CD8-positive, alpha-beta memory T cell (primary cell): Measurements from ENCODE around the gene SGMS2. TPM values are rescaled to one million over a fixed set of nuclear protein-coding genes. Genes with fewer than 3 reads are reported as not detected.

ENCODE experiments used
- CTCF ChIA-PET: fragments of 350-600 bp; sonication (Branson Sonifier 250); formaldehyde crosslinking; loops from one replicate; lab custom pipeline; 2021; ENCODE audit warnings: antibody characterized with exemption; lab: Charles Lee
- POLR2A ChIA-PET: fragments of 350-600 bp; sonication (Branson Sonifier 250); formaldehyde crosslinking; loops from one replicate; lab custom pipeline; 2021; ENCODE audit warnings: antibody characterized with exemption; lab: Charles Lee
- DNase-seq, 5 donors: peaks; one replicate each; pipeline versions ENCODE4 v3.0.0 to v3.0.0-alpha.2; 2020 to 2022; ENCODE audit warnings: mixed read lengths in 1 of 5
- H3K27ac ChIP-seq: one replicate; pipeline ENCODE4 v1.7.0; 2013; ENCODE audit warnings: low read depth, mild to moderate bottlenecking, low read length, moderate library complexity
- H3K27me3 ChIP-seq: 2 replicates; pipeline ENCODE4 v1.7.0; 2013; ENCODE audit warnings: low read length, mild to moderate bottlenecking; ENCODE audit not compliant: insufficient read depth, poor library complexity, severe bottlenecking
- H3K36me3 ChIP-seq: 2 replicates; pipeline ENCODE4 v1.7.0; 2013; ENCODE audit warnings: mild to moderate bottlenecking, low read length, moderate library complexity; ENCODE audit not compliant: insufficient read depth
- H3K4me1 ChIP-seq: 2 replicates; pipeline ENCODE4 v1.7.0; 2013; ENCODE audit warnings: mild to moderate bottlenecking, low read length, moderate library complexity; ENCODE audit not compliant: insufficient read depth
- H3K4me3 ChIP-seq: 2 replicates; pipeline ENCODE4 v1.7.0; 2013; ENCODE audit warnings: mild to moderate bottlenecking, low read length
- H3K9me3 ChIP-seq: 2 replicates; pipeline ENCODE4 v1.7.0; 2013; ENCODE audit warnings: mild to moderate bottlenecking, low read length
- H3K27ac Mint-ChIP-seq, 8 donors: one replicate each; pipeline ENCODE4 v1.8.0; 2020 to 2021; ENCODE audit warnings: mixed read lengths in 8 of 8, mild to moderate bottlenecking in 6 of 8, inconsistent platforms in 3 of 8, moderate library complexity in 3 of 8
- H3K27me3 Mint-ChIP-seq, 2 donors: one replicate each; pipeline ENCODE4 v1.8.0; 2020 to 2021; ENCODE audit warnings: mixed read lengths in 2 of 2, mild to moderate bottlenecking in 1 of 2, moderate library complexity in 1 of 2
- H3K36me3 Mint-ChIP-seq, 3 donors: one replicate each; pipeline ENCODE4 v1.8.0; 2020 to 2021; ENCODE audit warnings: mixed read lengths in 3 of 3, inconsistent platforms in 1 of 3, mild to moderate bottlenecking in 1 of 3
- H3K4me1 Mint-ChIP-seq, 3 donors: one replicate each; pipeline ENCODE4 v1.8.0; 2020 to 2021; ENCODE audit warnings: mixed read lengths in 3 of 3, inconsistent platforms in 1 of 3, mild to moderate bottlenecking in 1 of 3
- H3K4me3 Mint-ChIP-seq, 7 donors: one replicate each; pipeline ENCODE4 v1.8.0; 2020 to 2021; ENCODE audit warnings: mixed read lengths in 7 of 7, mild to moderate bottlenecking in 6 of 7, moderate library complexity in 4 of 7, inconsistent platforms in 2 of 7
- H3K9me3 Mint-ChIP-seq, 5 donors: one replicate each; pipeline ENCODE4 v1.8.0; 2020 to 2022; ENCODE audit warnings: mixed read lengths in 5 of 5, mild to moderate bottlenecking in 3 of 5, moderate library complexity in 2 of 5, inconsistent platforms in 1 of 5
- polyA plus RNA-seq: library from polyadenylated mRNA; unstranded; fragments of 300-500 nt; fragmentation: Illumina TruSeq; gene quantifications from one replicate; pipeline ENCODE4 v1.2.3, GENCODE V29; 2021
- total RNA-seq, 2 experiments: library from RNA; stranded (reverse); gene quantifications; one replicate each; pipeline ENCODE4 v1.2.3, GENCODE V29; 2021

Gene SGMS2
- total and polyA plus RNA-seq, 3 experiments from 2014 or later: 0.35 to 0.61 TPM; not detected in 1

GRCh38 chr4:107832275-107832807 is 7.6 kb downstream of the SGMS2 start:
- CTCF ChIA-PET: interaction anchor here (1.3 kb wide), 1 partner anchor 11 kb away, joined by 4 read pairs; no protein-coding TSS in a partner anchor
- Histone ChIP-seq H3K4me3 (no peak overlapping the region), H3K36me3 (no peaks in the 10 kb centered on the region), H3K27ac (no peak overlapping the region), H3K27me3 (peaks cover 3% of the 10 kb centered on the region), H3K4me1 (no peaks in the 10 kb centered on the region), H3K9me3 (no peaks in the 10 kb centered on the region)
- Mint-ChIP-seq H3K27me3 (peaks cover 6 to 40% of the 10 kb centered on the region in 2 donors), H3K9me3 (peaks cover 0 to 4% (median 0%) of the 10 kb centered on the region in 5 donors), H3K36me3 (no peaks in the 10 kb centered on the region), H3K4me1 (no peaks in the 10 kb centered on the region), H3K4me3 (no peak overlapping the region), H3K27ac (no peak overlapping the region)
- DNase-seq: no peak
- POLR2A ChIA-PET: no interaction called here

DNA sequence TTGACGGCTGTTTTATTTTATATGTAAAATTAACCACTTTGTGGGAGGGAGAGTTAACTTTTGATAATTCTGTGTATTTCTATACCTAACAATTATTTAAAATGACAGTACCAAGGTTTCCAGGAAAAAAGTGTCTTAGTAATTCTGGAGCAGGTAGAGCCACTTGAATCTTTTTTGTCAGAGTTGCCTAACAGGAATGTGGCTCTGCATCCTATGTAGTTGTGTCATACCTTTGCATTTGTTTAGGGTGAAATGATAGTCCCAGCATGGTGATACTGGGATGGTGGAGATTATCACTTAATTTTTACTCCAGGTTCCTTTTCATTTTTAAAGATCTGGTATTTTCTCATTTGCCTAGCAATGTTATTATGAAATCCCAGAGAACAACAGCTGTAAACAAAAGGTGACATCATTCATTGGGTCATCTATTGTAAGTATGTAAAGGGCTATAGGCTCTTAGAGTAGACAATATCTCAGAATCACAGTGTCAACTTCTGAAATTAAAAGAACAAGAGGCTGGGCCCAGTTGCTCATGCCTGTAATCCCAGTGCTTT is 9.6 kb downstream of the SGMS2 start:
- ChIA-PET POLR2A (no interaction called here), CTCF (no interaction called here)
- no peak overlapping the region for H3K27ac Mint-ChIP-seq
- Histone ChIP-seq H3K27me3 (peaks cover 3% of the 10 kb centered on the region), H3K4me1 (no peaks in the 10 kb centered on the region), H3K9me3 (no peaks in the 10 kb centered on the region), H3K36me3 (no peaks in the 10 kb centered on the region), H3K27ac (no peak overlapping the region), H3K4me3 (no peak overlapping the region)
- peaks cover 4 to 22% of the 10 kb centered on the region in 2 donors for H3K27me3 Mint-ChIP-seq
- peaks cover 0 to 4% (median 0%) of the 10 kb centered on the region in 5 donors for H3K9me3 Mint-ChIP-seq
- DNase-seq: no peak
- no peak overlapping the region for H3K4me3 Mint-ChIP-seq
- H3K36me3 Mint-ChIP-seq: no peaks in the 10 kb centered on the region
- H3K4me1 Mint-ChIP-seq: no peaks in the 10 kb centered on the region

- H3K4me3 Mint-ChIP-seq: no peak overlapping the region
- H3K27ac Mint-ChIP-seq: no peak overlapping the region
- Histone ChIP-seq H3K36me3 (no peaks in the 10 kb centered on the region), H3K27me3 (peaks cover 3% of the 10 kb centered on the region), H3K4me1 (no peaks in the 10 kb centered on the region), H3K9me3 (no peaks in the 10 kb centered on the region), H3K4me3 (no peak overlapping the region), H3K27ac (no peak overlapping the region)
- H3K4me1 Mint-ChIP-seq: no peaks in the 10 kb centered on the region
- no peak for DNase-seq
- peaks cover 3 to 19% of the 10 kb centered on the region in 2 donors for H3K27me3 Mint-ChIP-seq
- POLR2A ChIA-PET: no interaction called here
- peaks cover 0 to 4% (median 0%) of the 10 kb centered on the region in 5 donors for H3K9me3 Mint-ChIP-seq
- CTCF ChIA-PET: no interaction called here
- H3K36me3 Mint-ChIP-seq: no peaks in the 10 kb centered on the region
Observed at GRCh38 chr4:107835406-107835805, 10.7 kb downstream of the SGMS2 start.

DNA sequence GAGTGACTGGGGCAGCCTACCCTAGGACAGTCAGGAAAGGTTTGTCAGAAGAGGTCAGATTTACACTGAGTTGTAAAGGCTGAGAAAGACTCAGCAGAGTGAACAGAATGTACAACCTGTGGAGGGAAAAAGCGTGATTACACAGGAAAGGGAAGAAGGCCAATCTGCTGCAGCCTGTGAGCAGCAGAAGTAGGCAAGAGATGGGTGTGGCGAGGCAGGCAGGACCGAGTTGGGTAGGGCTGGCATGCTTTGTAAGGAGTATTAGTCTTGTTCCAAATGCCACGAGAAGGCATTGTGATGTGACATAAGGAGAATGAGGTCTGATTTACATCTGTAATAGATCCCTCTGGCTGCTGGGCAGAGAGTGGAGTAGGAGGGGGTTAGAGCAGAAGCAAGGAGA is 12.6 kb downstream of the SGMS2 start:
- POLR2A ChIA-PET: no interaction called here
- H3K36me3 Mint-ChIP-seq: peaks cover 0 to 2% (median 0%) of the 10 kb centered on the region in 3 donors
- H3K36me3 ChIP-seq: no peaks in the 10 kb centered on the region
- H3K4me3 ChIP-seq: no peak overlapping the region
- no peaks in the 10 kb centered on the region for H3K9me3 ChIP-seq
- no peaks in the 10 kb centered on the region for H3K27me3 ChIP-seq
- H3K4me1 ChIP-seq: no peaks in the 10 kb centered on the region
- H3K27ac Mint-ChIP-seq: no peak overlapping the region
- no peaks in the 10 kb centered on the region for H3K4me1 Mint-ChIP-seq
- peaks cover 3 to 12% of the 10 kb centered on the region in 2 donors for H3K27me3 Mint-ChIP-seq
- H3K4me3 Mint-ChIP-seq: no peak overlapping the region
- no peak for DNase-seq
- H3K9me3 Mint-ChIP-seq: peaks cover 0 to 4% (median 0%) of the 10 kb centered on the region in 5 donors
- H3K27ac ChIP-seq: no peak overlapping the region
- CTCF ChIA-PET: no interaction called here

- Mint-ChIP-seq H3K4me3 (no peak overlapping the region), H3K27me3 (peaks cover 3 to 16% of the 10 kb centered on the region in 2 donors), H3K36me3 (peaks cover 0 to 2% (median 0%) of the 10 kb centered on the region in 3 donors), H3K27ac (no peak overlapping the region), H3K9me3 (peaks cover 0 to 4% (median 0%) of the 10 kb centered on the region in 5 donors), H3K4me1 (no peaks in the 10 kb centered on the region)
- H3K4me1 ChIP-seq: no peaks in the 10 kb centered on the region
- no peak overlapping the region for H3K27ac ChIP-seq
- POLR2A ChIA-PET: no interaction called here
- DNase-seq: no peak
- no peaks in the 10 kb centered on the region for H3K36me3 ChIP-seq
- no peaks in the 10 kb centered on the region for H3K27me3 ChIP-seq
- H3K4me3 ChIP-seq: no peak overlapping the region
- H3K9me3 ChIP-seq: no peaks in the 10 kb centered on the region
- CTCF ChIA-PET: no interaction called here
Observed at GRCh38 chr4:107837776-107838618, 13.3 kb downstream of the SGMS2 start.

DNA sequence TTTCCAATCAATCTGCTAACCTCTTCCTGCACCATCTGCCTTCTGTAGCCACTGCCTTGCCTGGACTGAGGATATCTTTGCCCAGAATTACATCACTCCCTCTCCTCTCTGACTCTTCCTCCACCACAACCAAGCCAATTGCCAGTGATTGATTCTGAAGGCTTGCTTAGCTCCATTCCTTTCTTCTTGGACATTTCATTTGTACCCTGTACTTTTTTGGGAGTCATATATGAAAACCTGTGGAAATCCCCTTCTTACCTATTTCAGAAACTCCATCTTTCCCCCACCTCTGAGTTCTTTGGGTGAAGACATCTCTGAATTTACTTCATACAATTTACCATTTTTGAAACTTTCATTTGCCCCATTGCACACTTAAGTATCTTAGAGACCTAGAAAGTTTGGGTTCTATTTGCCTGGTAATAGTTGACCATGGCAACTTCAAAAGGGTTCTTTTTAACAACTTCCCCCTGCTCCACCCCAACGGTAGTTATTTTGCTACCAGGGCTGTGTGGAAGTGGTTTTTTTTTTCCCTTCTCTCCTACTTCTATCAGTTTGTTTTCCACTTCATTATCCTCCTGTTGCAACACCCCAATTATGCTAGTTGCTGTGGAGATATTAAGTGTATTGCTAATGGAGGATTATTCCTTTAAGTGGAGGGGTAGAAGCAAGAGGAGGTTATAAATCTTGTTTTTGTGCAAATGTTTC is 14.3 kb downstream of the SGMS2 start:
- Mint-ChIP-seq H3K36me3 (peaks cover 0 to 2% (median 0%) of the 10 kb centered on the region in 3 donors), H3K9me3 (no peaks in the 10 kb centered on the region), H3K4me3 (no peak overlapping the region), H3K4me1 (no peaks in the 10 kb centered on the region), H3K27ac (no peak overlapping the region), H3K27me3 (peaks cover 5 to 16% of the 10 kb centered on the region in 2 donors)
- Histone ChIP-seq H3K9me3 (no peaks in the 10 kb centered on the region), H3K4me1 (no peaks in the 10 kb centered on the region), H3K27ac (no peak overlapping the region), H3K4me3 (no peak overlapping the region), H3K36me3 (no peaks in the 10 kb centered on the region), H3K27me3 (no peaks in the 10 kb centered on the region)
- CTCF ChIA-PET: no interaction called here
- no peak for DNase-seq
- POLR2A ChIA-PET: no interaction called here

DNA sequence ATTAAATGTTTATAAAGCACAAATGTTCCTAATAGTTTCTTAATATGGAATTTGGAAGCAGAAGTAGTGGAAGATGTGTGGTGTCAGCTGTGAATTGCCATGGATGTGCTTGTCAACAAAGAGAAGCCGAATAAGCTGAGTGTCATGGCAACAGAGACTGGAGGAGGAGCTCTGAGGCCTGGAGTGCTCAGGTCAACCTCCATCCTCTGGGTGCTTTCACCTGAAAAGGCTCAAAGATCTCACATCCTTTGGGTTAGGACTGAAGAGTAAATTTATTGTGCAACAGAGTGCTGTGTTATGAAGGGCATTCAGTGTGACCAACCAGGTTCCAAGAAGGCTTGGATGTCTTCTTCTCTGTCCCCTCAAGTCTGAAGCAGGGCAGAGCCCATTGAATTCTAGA is 18.7 kb downstream of the SGMS2 start:
- CTCF ChIA-PET: interaction anchor here (1.4 kb wide), 1 partner anchor 10 kb away, joined by 4 read pairs; no protein-coding TSS in a partner anchor
- H3K4me1 Mint-ChIP-seq: no peaks in the 10 kb centered on the region
- POLR2A ChIA-PET: no interaction called here

More for the DNA sequence above, 18.7 kb downstream of the SGMS2 start:
- Mint-ChIP-seq H3K9me3 (peaks cover 0 to 4% (median 2%) of the 10 kb centered on the region in 5 donors), H3K4me3 (no peak overlapping the region), H3K27me3 (peaks cover 5 to 28% of the 10 kb centered on the region in 2 donors), H3K27ac (no peak overlapping the region), H3K36me3 (peaks cover 0 to 2% (median 0%) of the 10 kb centered on the region in 3 donors)
- Histone ChIP-seq H3K9me3 (no peaks in the 10 kb centered on the region), H3K27me3 (no peaks in the 10 kb centered on the region), H3K27ac (no peak overlapping the region), H3K4me3 (no peak overlapping the region), H3K4me1 (no peaks in the 10 kb centered on the region), H3K36me3 (no peaks in the 10 kb centered on the region)
- no peak for DNase-seq
